ENCODE measurements around the gene ATG9B. TPM values are rescaled to one million over a fixed set of nuclear protein-coding genes. Genes with fewer than 3 reads are reported as not detected.
A peak's percentile ranks its signal among the peaks of the same experiment; 100 is the strongest.
"Not testable (repeated sequence)": the region's sequence is repeated elsewhere in the genome, so short reads cannot be mapped to it uniquely, and the experiment has no call there.

ATG9B gene
- total RNA-seq, 1 donor from 2014 or later = 0.10 TPM

GRCh38 chr7:151017370-151017952 lies 6.8 kb downstream of the ATG9B start:
- DNase-seq (ENCODE audit: low read depth) = no peak

- DNase-seq (ENCODE audit: low read depth) = no peak
These were observed 7.4 kb downstream of the ATG9B start for GRCh38 chr7:151016942-151017341.

GRCh38 chr7:151016505-151016904 lies 7.8 kb downstream of the ATG9B start:
- DNase-seq (ENCODE audit: low read depth) = no peak

DNA sequence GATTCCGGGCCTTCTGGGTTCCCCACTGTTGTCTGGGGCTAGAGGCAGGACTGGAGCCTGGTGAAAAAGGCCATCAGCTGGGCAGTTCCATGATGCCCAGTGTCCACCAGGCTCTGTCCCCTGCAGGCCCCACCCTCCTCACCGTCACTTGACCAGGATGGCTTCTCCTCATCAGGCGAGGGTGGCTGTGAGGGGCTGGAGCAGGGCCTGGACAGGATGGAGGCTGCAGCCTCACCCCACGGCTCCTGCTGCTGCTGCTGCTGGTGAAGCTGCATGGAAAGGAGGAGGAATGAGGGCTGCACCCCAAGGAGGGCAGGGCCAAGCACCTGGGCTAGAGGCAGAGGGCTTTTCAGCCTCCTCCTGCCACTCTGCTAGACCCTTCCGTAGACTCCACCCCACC lies 8.3 kb downstream of the ATG9B start:
- no peak for DNase-seq (ENCODE audit: low read depth)

DNA sequence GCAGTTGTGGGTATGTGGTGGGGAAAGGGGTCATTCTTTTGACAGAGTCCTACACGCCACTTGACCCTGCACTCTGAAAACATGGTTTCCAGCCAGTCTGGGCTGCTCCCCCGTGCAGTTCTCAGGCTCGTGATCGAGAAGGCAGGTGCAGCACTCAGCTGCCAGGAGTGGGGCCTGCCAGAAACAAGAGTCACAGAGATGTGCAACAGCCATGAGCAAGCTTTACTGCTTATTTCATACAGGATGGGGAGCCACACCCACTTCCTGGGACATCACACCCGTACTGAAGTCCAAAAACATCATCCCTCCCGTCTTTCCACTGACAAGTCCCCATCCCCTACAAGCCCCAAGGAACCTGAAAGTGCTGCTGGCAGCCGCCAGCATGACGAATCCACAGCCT lies 9.3 kb downstream of the ATG9B start:
- DNase-seq (ENCODE audit: low read depth) = no peak

DNA sequence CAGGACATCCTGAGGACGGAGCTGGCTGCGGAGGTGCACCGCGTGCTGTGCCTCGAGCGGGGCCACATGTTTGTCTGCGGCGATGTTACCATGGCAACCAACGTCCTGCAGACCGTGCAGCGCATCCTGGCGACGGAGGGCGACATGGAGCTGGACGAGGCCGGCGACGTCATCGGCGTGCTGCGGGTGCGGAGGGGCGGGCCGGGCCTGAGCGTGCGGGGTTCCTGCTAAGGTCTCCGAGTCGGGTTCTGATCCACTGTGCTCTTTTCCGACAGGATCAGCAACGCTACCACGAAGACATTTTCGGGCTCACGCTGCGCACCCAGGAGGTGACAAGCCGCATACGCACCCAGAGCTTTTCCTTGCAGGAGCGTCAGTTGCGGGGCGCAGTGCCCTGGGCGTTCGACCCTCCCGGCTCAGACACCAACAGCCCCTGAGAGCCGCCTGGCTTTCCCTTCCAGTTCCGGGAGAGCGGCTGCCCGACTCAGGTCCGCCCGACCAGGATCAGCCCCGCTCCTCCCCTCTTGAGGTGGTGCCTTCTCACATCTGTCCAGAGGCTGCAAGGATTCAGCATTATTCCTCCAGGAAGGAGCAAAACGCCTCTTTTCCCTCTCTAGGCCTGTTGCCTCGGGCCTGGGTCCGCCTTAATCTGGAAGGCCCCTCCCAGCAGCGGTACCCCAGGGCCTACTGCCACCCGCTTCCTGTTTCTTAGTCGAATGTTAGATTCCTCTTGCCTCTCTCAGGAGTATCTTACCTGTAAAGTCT lies 10.4 kb downstream of the ATG9B start:
- DNase-seq (ENCODE audit: low read depth) = peak; percentile 17

DNA sequence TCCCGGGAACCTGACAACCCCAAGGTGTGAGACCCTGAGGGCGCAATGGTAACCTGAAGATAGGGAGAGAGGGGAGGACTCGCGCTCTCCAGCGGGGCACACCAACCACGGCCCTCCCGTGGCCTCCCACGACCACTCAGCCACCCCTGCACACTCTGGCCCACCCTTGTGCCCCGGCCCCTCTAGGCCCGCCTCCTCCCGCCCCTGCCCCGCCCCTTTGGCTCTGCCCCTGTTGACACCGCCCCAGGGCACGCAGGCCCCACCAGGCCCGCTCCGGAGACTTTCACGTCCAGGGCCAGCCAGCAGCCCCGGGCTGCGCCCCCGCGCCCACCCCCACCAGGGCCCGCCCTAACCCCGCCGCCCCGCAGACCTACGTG lies 10.9 kb downstream of the ATG9B start:
- no peak for DNase-seq (ENCODE audit: low read depth)

GRCh38 chr7:151012911-151013347 lies 11.4 kb downstream of the ATG9B start:
- no peak for DNase-seq (ENCODE audit: low read depth)

GRCh38 chr7:151012031-151012692 lies 12.1 kb downstream of the ATG9B start:
- DNase-seq (ENCODE audit: low read depth) = no peak

- DNase-seq (ENCODE audit: low read depth) = not testable (repeated sequence)
These were observed 12.7 kb downstream of the ATG9B start for GRCh38 chr7:151011616-151012015.

GRCh38 chr7:151011097-151011409 lies 13.2 kb downstream of the ATG9B start:
- DNase-seq (ENCODE audit: low read depth) = no peak

DNA sequence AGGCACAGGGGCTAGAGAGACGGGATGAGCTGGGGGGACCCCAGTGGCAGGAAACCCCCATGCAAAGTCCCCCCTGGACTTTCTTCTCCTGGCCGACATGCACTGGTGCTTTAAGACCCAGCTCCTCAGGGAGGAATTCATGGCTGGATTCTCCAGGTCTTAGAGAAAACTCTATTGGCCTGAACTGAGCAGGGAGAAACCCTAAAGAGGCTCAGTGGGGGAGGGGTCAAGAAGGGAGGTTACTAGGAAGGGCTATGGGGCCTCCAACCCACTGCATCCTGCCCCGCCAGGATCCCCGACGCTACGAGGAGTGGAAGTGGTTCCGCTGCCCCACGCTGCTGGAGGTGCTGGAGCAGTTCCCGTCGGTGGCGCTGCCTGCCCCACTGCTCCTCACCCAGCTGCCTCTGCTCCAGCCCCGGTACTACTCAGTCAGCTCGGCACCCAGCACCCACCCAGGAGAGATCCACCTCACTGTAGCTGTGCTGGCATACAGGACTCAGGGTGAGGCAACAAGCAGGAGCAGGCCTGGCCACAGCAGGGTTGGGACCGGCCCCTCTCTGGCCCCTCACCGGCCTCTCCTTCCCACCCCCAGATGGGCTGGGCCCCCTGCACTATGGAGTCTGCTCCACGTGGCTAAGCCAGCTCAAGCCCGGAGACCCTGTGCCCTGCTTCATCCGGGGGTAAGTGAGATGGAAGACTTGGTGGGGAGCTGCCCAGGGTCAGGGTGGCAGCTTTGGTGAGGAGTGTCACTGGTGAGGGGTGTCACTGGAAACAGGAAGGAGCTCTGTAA lies 13.8 kb downstream of the ATG9B start:
- DNase-seq (ENCODE audit: low read depth) = no peak

DNA sequence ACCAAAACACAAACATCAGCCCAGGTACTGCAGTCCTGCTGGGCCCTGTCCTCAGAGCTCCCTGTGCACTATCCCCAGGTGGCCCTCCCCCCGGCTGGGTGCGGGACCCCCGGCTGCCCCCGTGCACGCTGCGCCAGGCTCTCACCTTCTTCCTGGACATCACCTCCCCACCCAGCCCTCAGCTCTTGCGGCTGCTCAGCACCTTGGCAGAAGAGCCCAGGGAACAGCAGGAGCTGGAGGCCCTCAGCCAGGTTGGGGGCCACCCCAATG lies 14.3 kb downstream of the ATG9B start:
- DNase-seq (ENCODE audit: low read depth) = no peak

DNA sequence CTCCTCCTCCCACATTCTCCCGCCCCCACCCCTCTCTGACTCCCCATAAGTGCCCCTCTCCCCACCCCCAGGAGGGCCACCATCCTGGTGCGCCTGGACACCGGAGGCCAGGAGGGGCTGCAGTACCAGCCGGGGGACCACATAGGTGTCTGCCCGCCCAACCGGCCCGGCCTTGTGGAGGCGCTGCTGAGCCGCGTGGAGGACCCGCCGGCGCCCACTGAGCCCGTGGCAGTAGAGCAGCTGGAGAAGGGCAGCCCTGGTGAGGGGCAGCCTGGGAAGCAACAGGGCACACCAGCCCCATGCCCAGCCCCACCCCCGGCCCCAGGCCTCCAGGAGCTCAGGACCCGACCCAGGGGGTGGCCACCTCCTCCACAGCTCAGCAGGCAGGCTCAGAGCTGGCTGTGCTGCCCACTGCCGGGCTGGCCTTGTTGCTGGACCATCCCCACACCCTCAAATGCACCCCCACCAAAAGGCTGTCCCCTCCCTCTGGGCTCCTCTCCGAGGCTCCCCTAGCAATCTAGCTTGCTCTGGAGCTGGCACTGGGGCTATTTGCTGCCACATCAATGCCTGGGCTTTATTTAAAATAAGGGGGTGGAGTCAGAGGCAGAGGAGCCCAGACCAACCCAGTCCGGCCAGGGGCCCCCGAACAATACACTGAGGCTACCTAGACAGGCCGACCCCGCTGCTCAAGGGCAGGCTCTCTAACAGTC lies 14.8 kb downstream of the ATG9B start:
- DNase-seq (ENCODE audit: low read depth) = no peak

- DNase-seq (ENCODE audit: low read depth) = no peak
These were observed 15.6 kb downstream of the ATG9B start for GRCh38 chr7:151008511-151009323.

- DNase-seq (ENCODE audit: low read depth) = no peak
These were observed 16.2 kb downstream of the ATG9B start for GRCh38 chr7:151008143-151008510.

GRCh38 chr7:151007469-151007898 lies 16.8 kb downstream of the ATG9B start:
- DNase-seq (ENCODE audit: low read depth) = no peak

DNA sequence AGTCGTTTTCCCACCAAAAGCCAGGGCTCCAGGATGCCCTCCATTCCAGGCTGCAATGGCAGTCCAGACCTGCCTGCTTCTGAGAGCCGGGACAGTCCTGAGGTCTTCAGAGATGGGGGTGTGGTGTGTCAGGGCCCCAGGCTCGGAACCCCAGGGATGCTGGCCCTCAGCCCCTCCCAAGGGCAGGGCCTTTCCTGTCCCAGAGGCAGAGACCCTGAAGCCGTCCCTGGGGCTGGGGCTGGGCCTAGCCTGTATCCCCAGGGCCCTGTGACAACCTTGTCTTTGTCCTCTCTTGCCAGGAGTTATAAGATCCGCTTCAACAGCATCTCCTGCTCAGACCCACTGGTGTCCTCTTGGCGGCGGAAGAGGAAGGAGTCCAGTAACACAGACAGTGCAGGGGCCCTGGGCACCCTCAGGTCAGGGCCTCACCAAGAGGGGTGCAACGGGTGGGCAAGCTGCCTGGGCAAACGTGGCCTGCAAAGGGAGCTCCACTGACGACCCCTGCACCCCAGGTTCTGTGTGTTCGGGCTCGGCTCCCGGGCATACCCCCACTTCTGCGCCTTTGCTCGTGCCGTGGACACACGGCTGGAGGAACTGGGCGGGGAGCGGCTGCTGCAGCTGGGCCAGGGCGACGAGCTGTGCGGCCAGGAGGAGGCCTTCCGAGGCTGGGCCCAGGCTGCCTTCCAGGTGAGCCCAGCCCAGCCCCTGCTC lies 17.5 kb downstream of the ATG9B start:
- DNase-seq (ENCODE audit: low read depth) = no peak

DNA sequence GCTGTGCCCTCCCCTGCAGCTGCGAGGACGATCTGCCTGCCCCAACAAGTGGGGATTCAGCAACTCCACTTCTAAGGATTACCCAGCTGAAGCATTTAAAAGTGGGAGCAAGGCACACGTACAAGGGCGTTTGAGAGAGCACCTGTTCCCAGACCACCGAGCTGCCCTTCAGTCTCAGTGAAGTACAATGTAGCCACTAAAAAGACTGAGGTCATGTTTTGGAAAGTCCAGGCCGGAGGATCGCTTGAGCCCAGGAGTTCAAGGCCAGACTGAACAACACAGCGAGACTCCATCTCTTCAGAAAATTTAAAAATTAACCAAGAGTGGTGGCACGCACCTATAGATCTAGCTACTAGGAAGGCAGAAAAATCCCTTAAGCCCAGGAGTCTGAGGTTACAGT lies 18.7 kb downstream of the ATG9B start:
- no peak for DNase-seq (ENCODE audit: low read depth)

DNA sequence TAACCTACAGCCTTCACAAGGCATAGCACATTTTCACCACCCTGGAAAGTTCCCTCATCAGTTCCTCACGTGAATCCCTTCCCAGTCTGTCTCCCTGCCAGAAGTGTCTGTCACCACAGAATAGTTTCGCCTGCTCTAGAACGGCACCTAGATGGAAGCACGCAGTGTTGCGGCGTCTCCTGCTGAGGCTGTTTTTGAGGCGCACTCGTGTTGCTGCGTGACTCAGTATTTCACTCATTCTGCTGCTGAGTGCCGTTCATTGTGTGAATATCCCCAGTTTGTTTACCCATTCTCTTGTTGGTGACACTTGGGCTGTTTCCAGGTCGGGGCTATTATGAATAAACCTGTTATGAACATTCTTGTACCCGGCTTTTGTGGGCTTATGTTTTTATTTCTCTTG lies 20.7 kb downstream of the ATG9B start:
- no peak for DNase-seq (ENCODE audit: low read depth)

DNA sequence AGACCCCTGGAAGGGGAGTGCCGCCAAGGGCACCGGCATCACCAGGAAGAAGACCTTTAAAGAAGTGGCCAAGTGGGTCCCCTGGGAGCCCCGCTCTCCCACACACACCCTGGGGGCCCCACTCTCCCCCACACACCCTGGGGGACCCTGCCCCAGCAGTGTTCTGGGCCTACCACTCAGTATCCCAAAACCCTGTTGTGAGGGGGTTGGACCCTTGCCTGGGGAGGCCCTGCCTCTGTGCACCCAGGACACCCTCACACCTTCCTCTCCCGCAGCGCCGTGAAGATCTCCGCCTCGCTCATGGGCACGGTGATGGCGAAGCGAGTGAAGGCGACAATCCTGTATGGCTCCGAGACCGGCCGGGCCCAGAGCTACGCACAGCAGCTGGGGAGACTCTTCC lies 22.7 kb downstream of the ATG9B start:
- DNase-seq (ENCODE audit: low read depth) = no peak
